Astrocyte (in vitro differentiated cells and primary cell): ENCODE results near the gene PTPRN2.

Source experiments
- CTCF ChIP-seq: IDR thresholded peaks from 2 replicates; pipeline ENCODE4 v1.5.1; 2011; ENCODE audit warnings: low read depth, mild to moderate bottlenecking, inconsistent platforms, low read length, moderate library complexity; ENCODE audit not compliant: insufficient read depth
- EZH2 ChIP-seq: IDR thresholded peaks from 2 replicates; pipeline ENCODE4 v1.6.1; 2012; ENCODE audit warnings: mild to moderate bottlenecking, low read length, inconsistent platforms; ENCODE audit not compliant: insufficient read depth

DNA sequence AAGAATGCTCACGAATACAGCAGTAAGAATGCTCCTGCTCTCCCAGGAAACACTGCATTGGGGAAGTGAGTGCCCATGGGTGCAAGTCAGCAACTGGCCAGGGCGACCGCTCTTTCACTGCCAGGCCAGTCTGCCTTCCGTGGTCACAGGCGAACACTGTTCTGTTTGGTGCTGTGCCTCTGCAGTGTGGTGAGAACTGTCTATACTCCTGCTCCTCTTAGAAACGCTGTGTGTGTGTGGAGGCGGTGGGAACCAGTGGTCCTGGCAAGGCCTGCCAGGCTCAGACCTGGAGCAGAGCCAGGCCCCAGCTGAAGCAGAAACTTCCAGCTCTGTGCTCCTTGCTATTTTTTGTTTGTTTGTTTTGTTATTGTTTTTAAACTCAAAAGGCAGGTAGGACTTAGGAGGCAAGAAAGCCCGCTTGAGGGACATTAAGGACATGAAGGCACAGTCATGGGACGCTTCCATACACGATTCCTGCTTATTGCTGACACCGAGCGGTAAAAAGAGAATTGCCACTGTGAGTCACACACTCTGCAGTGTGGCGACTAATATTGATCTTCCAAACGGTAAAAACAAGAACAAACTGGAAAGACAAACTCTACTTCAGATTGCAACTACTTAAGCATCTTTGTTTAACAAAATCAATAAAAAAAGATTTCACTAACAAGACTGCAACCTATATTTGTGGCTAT, 820.0 kb downstream of the PTPRN2 start:
- TF ChIP-seq EZH2 (no peak), CTCF (no peak)
